ENCODE results near the gene HBZ. TPM values are rescaled to one million over a fixed set of nuclear protein-coding genes. Genes with fewer than 3 reads are reported as not detected.

Gene HBZ
- total and polyA plus RNA-seq, 9 of the 15 experiments (the other 6 are each of a cell fraction or from before 2014, with no cell fraction given) = 58.0 to 610 (median 113) TPM

- TF ChIP-seq VEZF1 (CRISPR knock-in tag; IDR thresholded peaks at IDR 0.05) = peak; percentile 49; the same call in 1 of the 2 replicates
- TF ChIP-seq HDAC2 (IDR thresholded peaks at IDR 0.05) = 0 out of 2 replicates have a peak, but pooled peaks have one; percentile 28
- no peak for TF ChIP-seq BCOR (IDR thresholded peaks at IDR 0.05)
- TF ChIP-seq SMAD4 (CRISPR knock-in tag; conservative IDR thresholded peaks at IDR 0.05) = peak; percentile 82
- no peak for TF ChIP-seq TRIM24 (IDR thresholded peaks at IDR 0.05)
- TF ChIP-seq FOXM1 (IDR thresholded peaks at IDR 0.05; ENCODE audit: low read depth) = 0 out of 2 replicates have a peak, but pooled peaks have one; percentile 11
- no peak for TF ChIP-seq FOXM1 (CRISPR knock-in tag; IDR thresholded peaks at IDR 0.05; ENCODE audit: low read depth)
- no peak for TF ChIP-seq RBM14 (IDR thresholded peaks at IDR 0.05; ENCODE audit: borderline replicate concordance, insufficient read depth, low read depth, low read length)
- no peak for TF ChIP-seq CHAMP1 (IDR thresholded peaks at IDR 0.05)
- no peak for TF ChIP-seq GABPB1 (CRISPR knock-in tag; IDR thresholded peaks at IDR 0.05)
- TF ChIP-seq ZNF384 (IDR thresholded peaks at IDR 0.05; ENCODE audit: low read depth, low read length) = no peak
- no peak for TF ChIP-seq ZNF644 (tag; IDR thresholded peaks at IDR 0.05; ENCODE audit: low read depth)
- TF ChIP-seq KLF10 (CRISPR knock-in tag; IDR thresholded peaks at IDR 0.05) = no peak
- no peak for TF ChIP-seq FOSL1 (tag; conservative IDR thresholded peaks at IDR 0.05)
- TF ChIP-seq RBFOX2 (IDR thresholded peaks at IDR 0.05; ENCODE audit: low read depth, low read length) = 0 out of 2 replicates have a peak, but pooled peaks have one; percentile 23
- no peak for TF ChIP-seq ZNF436 (CRISPR knock-in tag; IDR thresholded peaks at IDR 0.05)
- TF ChIP-seq DPF2 (IDR thresholded peaks at IDR 0.05) = peak; percentile 16; the same call in 1 of the 2 replicates
- TF ChIP-seq POLR2AphosphoS5 (IDR thresholded peaks at IDR 0.05; ENCODE audit: control insufficient read depth, insufficient read depth, low read depth, low read length) = no peak
Observed at GRCh38 chr16:152141-153128, at the start of gene HBZ (continued).
